Fibroblast of lung (primary cell): ENCODE measurements around the gene PPME1. TPM values are rescaled to one million over a fixed set of nuclear protein-coding genes. Genes with fewer than 3 reads are reported as not detected.

ENCODE experiments used
- DNase-seq, 2 donors: peaks; one replicate each; pipeline versions ENCODE4 v3.0.0 to v3.0.0-alpha.2; 2010; ENCODE audit warnings: low read depth in 2 of 2
- H2AFZ ChIP-seq: 2 replicates; pipeline ENCODE4 v1.5.1; 2012; ENCODE audit warnings: low read length, control low read depth, inconsistent platforms
- H3K27ac ChIP-seq: 2 replicates; pipeline ENCODE4 v1.5.1; 2011; ENCODE audit warnings: low read length, control low read depth; ENCODE audit not compliant: insufficient read depth
- H3K27me3 ChIP-seq: 2 replicates; pipeline ENCODE4 v1.5.1; 2011; ENCODE audit warnings: mild to moderate bottlenecking, low read length; ENCODE audit not compliant: control insufficient read depth, insufficient read depth
- H3K36me3 ChIP-seq: 2 replicates; pipeline ENCODE4 v1.5.1; 2011; ENCODE audit warnings: low read length; ENCODE audit not compliant: control insufficient read depth, insufficient read depth
- H3K4me1 ChIP-seq: 2 replicates; pipeline ENCODE4 v1.5.1; 2011; ENCODE audit warnings: low read length; ENCODE audit not compliant: control insufficient read depth, insufficient read depth; ENCODE audit errors: extremely low read depth
- H3K4me2 ChIP-seq: 2 replicates; pipeline ENCODE4 v1.5.1; 2011; ENCODE audit warnings: low read length, control low read depth; ENCODE audit not compliant: insufficient read depth; ENCODE audit errors: extremely low read depth
- H3K4me3 ChIP-seq, 4 experiments: fragments of 200-600 bp in 1 of 4; sonication (generic) in 1 of 4; replicated peaks in 1 of 4; 2 replicates each; pipeline ENCODE4 v1.5.1; 2011 to 2016; ENCODE audit warnings: low read length in 4 of 4, low read depth in 3 of 4, mild to moderate bottlenecking in 3 of 4, control low read depth in 2 of 4, inconsistent platforms in 1 of 4, mixed read lengths in 1 of 4; ENCODE audit not compliant: insufficient read depth in 1 of 4; ENCODE audit errors: control extremely low read depth in 1 of 4
- H3K79me2 ChIP-seq: 2 replicates; pipeline ENCODE4 v1.5.1; 2012; ENCODE audit warnings: mild to moderate bottlenecking, low read length, inconsistent platforms; ENCODE audit not compliant: control insufficient read depth, insufficient read depth
- H3K9ac ChIP-seq: 2 replicates; pipeline ENCODE4 v1.5.1; 2011; ENCODE audit warnings: mild to moderate bottlenecking, low read length, control low read depth; ENCODE audit not compliant: insufficient read depth
- H3K9me3 ChIP-seq: 2 replicates; pipeline ENCODE4 v1.5.1; 2012; ENCODE audit warnings: low read depth, low read length; ENCODE audit not compliant: control insufficient read depth, insufficient read depth
- H4K20me1 ChIP-seq: 2 replicates; pipeline ENCODE4 v1.5.1; 2011; ENCODE audit warnings: low read length; ENCODE audit not compliant: control insufficient read depth, insufficient read depth; ENCODE audit errors: extremely low read depth
- EZH2 ChIP-seq: IDR thresholded peaks from 2 replicates; pipeline ENCODE4 v1.5.1; 2012; ENCODE audit warnings: low read length, control low read depth, mild to moderate bottlenecking; ENCODE audit errors: missing control alignments
- polyA minus RNA-seq: library from RNA; depleted of rRNA, polyadenylated mRNA; stranded (reverse); fragments of >200 nt; gene quantifications from 2 replicates; pipeline ENCODE4 v1.2.3, GENCODE V29; 2011; ENCODE audit warnings: low replicate concordance
- polyA plus RNA-seq, 2 donors: library from polyadenylated mRNA; depleted of rRNA in 1 of 2; stranded (reverse) in 1 of 2; unstranded in 1 of 2; fragments of >200 nt; gene quantifications; 2 replicates each; pipeline ENCODE4 v1.2.1, GENCODE V29; 2011 to 2012; ENCODE audit warnings: missing spikeins in 1 of 2
- total RNA-seq: library from RNA; depleted of rRNA; stranded (reverse); fragments of >200 nt; gene quantifications from 2 replicates; pipeline ENCODE4 v1.2.1, GENCODE V29; 2014
- TF ChIP-seq, protein P1 (sequence below), 2 donors: IDR thresholded peaks in 1 of 2; conservative IDR thresholded peaks in 1 of 2; 1 replicate in 1 of 2; 2 replicates in 1 of 2; pipeline ENCODE4 v1.5.1; 2011 to 2012; ENCODE audit warnings: low read length in 2 of 2, control low read depth in 1 of 2, inconsistent platforms in 1 of 2, low read depth in 1 of 2, mild to moderate bottlenecking in 1 of 2

Gene PPME1, protein sequence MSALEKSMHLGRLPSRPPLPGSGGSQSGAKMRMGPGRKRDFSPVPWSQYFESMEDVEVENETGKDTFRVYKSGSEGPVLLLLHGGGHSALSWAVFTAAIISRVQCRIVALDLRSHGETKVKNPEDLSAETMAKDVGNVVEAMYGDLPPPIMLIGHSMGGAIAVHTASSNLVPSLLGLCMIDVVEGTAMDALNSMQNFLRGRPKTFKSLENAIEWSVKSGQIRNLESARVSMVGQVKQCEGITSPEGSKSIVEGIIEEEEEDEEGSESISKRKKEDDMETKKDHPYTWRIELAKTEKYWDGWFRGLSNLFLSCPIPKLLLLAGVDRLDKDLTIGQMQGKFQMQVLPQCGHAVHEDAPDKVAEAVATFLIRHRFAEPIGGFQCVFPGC
- 20.0 and 35.3 TPM in 2 replicates for total RNA-seq
- polyA plus RNA-seq: 38.8 and 44.0 TPM in 2 replicates
- polyA plus RNA-seq (2012): 31.5 and 36.7 TPM in 2 replicates
- 59.0 and 72.7 TPM in 2 replicates for polyA minus RNA-seq

DNA sequence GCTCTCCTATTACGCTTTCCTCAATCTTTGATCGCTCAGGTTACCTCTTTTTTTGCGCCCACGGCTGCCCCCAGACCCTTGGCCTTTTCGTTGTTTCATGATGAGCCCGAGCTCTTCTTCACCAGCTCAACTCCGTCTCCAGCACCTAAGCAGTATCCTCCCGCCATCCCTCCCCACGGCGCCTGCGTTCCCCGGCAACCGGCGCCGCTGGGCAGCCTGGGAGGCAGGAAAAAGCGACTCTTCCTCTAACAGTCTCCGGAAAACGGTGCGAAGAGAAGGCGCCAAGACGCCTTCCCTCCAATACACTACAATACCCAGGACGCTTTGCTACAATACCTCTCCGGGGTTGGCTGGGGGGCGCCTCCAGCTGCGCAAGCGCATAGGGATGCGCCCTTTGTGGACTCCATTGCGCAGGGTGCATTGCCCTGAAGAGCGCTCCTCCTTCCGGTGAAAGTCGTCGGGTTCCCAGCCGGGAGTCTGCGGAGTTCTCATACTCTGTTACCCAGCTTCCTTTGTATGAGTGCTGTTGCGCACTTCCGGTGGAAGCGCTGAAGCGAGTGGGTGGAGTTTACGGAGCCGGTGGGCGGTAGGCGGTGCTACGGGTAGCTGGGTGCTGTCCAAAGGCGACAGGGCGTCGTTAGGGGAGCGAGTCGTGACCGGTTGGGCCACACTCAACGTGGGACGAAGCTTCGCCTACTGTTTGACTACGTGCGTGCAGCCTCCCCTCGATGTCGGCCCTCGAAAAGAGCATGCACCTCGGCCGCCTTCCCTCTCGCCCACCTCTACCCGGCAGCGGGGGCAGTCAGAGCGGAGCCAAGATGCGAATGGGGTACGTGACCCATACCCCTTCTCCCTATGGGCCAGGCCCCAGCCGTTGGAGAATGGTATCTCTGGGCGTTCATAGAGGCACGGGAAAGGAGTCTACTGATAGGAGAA, at the start of gene PPME1, which contains the start of gene C2CD3:
Gene PPME1 (plus strand): TSS at position 596 of the 936 bp plus-strand sequence. CDS start 133 bp downstream, at position 729.
Gene C2CD3 (minus strand): TSS at position 309 of the 936 bp plus-strand sequence. CDS start 210 bp downstream, at position 99.
- Histone ChIP-seq H3K27me3 (no peaks in the 10 kb centered on the region), H3K27ac (peak within 1 kb of the TSS; percentile 91), H3K4me3 (peak within 1 kb of the TSS; percentile 91 to 99 (median 96)), H4K20me1 (peaks cover 2% of the 10 kb centered on the region), H3K9ac (peak within 1 kb of the TSS; percentile 84), H3K4me1 (peaks cover 10% of the 10 kb centered on the region), H3K9me3 (no peaks in the 10 kb centered on the region), H2AFZ (peak within 1 kb of the TSS; percentile 98), H3K4me2 (peak within 1 kb of the TSS; percentile 100), H3K79me2 (peaks cover 39% of the 10 kb centered on the region), H3K36me3 (peaks cover 3% of the 10 kb centered on the region)
- peak; percentile 99 to 100 for DNase-seq
- TF ChIP-seq EZH2: no peak
- TF ChIP-seq, protein P1, sequence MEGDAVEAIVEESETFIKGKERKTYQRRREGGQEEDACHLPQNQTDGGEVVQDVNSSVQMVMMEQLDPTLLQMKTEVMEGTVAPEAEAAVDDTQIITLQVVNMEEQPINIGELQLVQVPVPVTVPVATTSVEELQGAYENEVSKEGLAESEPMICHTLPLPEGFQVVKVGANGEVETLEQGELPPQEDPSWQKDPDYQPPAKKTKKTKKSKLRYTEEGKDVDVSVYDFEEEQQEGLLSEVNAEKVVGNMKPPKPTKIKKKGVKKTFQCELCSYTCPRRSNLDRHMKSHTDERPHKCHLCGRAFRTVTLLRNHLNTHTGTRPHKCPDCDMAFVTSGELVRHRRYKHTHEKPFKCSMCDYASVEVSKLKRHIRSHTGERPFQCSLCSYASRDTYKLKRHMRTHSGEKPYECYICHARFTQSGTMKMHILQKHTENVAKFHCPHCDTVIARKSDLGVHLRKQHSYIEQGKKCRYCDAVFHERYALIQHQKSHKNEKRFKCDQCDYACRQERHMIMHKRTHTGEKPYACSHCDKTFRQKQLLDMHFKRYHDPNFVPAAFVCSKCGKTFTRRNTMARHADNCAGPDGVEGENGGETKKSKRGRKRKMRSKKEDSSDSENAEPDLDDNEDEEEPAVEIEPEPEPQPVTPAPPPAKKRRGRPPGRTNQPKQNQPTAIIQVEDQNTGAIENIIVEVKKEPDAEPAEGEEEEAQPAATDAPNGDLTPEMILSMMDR (conservative IDR thresholded peaks at IDR 0.05 in 1 of 2, IDR thresholded peaks at IDR 0.05 in 1 of 2; ENCODE audit: low read depth in 1 of 2, low read length in 2 of 2): peak; percentile 19 to 38

DNA sequence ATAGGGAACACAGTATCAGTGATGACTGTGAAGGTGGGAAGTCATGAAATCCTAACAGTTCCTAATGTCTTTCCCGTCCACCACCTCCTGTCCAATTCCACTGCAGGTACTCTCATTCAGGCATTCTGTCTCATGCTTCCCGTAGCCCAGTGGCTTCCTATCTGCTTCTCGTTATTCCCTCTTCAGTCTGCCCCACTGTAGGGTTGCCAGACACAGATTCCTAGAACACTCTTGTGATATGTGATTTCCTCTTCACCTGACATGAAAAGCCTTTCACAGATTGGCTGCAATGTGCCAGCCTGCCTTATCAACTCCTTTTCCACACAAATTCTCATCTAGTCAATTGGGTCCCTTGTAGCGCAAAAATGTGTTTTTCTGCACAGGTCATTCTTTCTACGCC, 49.3 kb upstream of the PPME1 start:
- Histone ChIP-seq H4K20me1 (no peaks in the 10 kb centered on the region), H3K9me3 (no peaks in the 10 kb centered on the region), H3K4me2 (no peak overlapping the region), H3K79me2 (no peaks in the 10 kb centered on the region), H3K27me3 (no peaks in the 10 kb centered on the region), H3K27ac (no peak overlapping the region), H3K4me3 (no peak overlapping the region), H2AFZ (no peak overlapping the region), H3K36me3 (no peaks in the 10 kb centered on the region), H3K4me1 (no peaks in the 10 kb centered on the region), H3K9ac (no peak overlapping the region)
- TF ChIP-seq, protein P1 (conservative IDR thresholded peaks at IDR 0.05 in 1 of 2, IDR thresholded peaks at IDR 0.05 in 1 of 2; ENCODE audit: low read depth in 1 of 2, low read length in 2 of 2): no peak
- no peak for TF ChIP-seq EZH2
- DNase-seq: no peak
